HepG2 (cell line): ENCODE data around the gene RPS17. TPM values are rescaled to one million over a fixed set of nuclear protein-coding genes. Genes with fewer than 3 reads are reported as not detected.

Experiments
- ATAC-seq: fragments of 200-7000 bp; cut with Tn5 transposase; 3 replicates; pipeline ENCODE4 v1.9.1; 2020; ENCODE audit warnings: mild to moderate bottlenecking, moderate library complexity
- BruUV-seq: library from RNA; stranded (reverse); fragments of 400-500 nt; replicated peaks from 2 replicates; lab custom pipeline; 2021; lab: Mats Ljungman, UMichigan
- CTCF ChIA-PET: fragments of 300-600 bp; formaldehyde crosslinking; extraction: SDS; loops from one replicate; lab custom pipeline; 2021; ENCODE audit warnings: low total read pairs, inconsistent platforms, low intra/inter-chr PET ratio; lab: Yijun Ruan, JAX
- POLR2A ChIA-PET: fragments of 350-600 bp; sonication (Branson Sonifier 250); formaldehyde crosslinking; loops from one replicate; lab custom pipeline; 2020; ENCODE audit warnings: antibody characterized with exemption, inconsistent platforms; lab: Yijun Ruan, JAX
- DNase-seq: peaks from one replicate; pipeline ENCODE4 v3.0.0-alpha.2; 2015; ENCODE audit warnings: low spot score
- FAIRE-seq: peaks from 3 replicates; lab custom pipeline; 2011; peaks lifted over from hg19 to GRCh38; lab: Jason Lieb, UNC
- H2AFZ ChIP-seq: one replicate; pipeline ENCODE4 v1.6.1; 2011; ENCODE audit warnings: low read length, inconsistent platforms
- H3K27ac ChIP-seq: fragments of 300-600 bp; 3 replicates; pipeline ENCODE4 v1.8.0; 2011; ENCODE audit warnings: mixed run types, mild to moderate bottlenecking, mixed read lengths, low read length, inconsistent platforms; ENCODE audit not compliant: insufficient read depth; ENCODE audit errors: extremely low read length
- H3K27me3 ChIP-seq, 2 experiments: fragments of 200-600 bp in 1 of 2; 2 replicates in 1 of 2; 3 replicates in 1 of 2; pipeline versions ENCODE4 v1.6.0 to v1.8.0; 2011; ENCODE audit warnings: low read length in 2 of 2, mild to moderate bottlenecking in 2 of 2, moderate library complexity in 2 of 2, inconsistent platforms in 1 of 2; ENCODE audit not compliant: insufficient read depth in 2 of 2, control insufficient read depth in 1 of 2
- H3K36me3 ChIP-seq, 2 experiments: fragments of 200-600 bp in 1 of 2; replicated peaks in 1 of 2; 2 replicates in 1 of 2; 3 replicates in 1 of 2; pipeline versions ENCODE4 v1.5.1 to v1.8.0; 2011; ENCODE audit warnings: low read length in 2 of 2, inconsistent platforms in 1 of 2; ENCODE audit not compliant: insufficient read depth in 2 of 2, control insufficient read depth in 1 of 2
- H3K4me1 ChIP-seq: 2 replicates; pipeline ENCODE4 v1.5.1; 2012; ENCODE audit warnings: low read length, inconsistent platforms; ENCODE audit not compliant: insufficient read depth
- H3K4me2 ChIP-seq: 2 replicates; pipeline ENCODE4 v1.6.0; 2011; ENCODE audit warnings: low read depth, low read length, inconsistent platforms
- H3K4me3 ChIP-seq, 3 experiments: fragments of 200-600 bp in 1 of 3; sonication (generic), shearing (Covaris generic) in 1 of 3; replicated peaks in 1 of 3; 2 replicates each; pipeline ENCODE4 v1.5.1; 2011 to 2016; ENCODE audit warnings: low read length in 3 of 3, inconsistent platforms in 2 of 3, low read depth in 2 of 3, mild to moderate bottlenecking in 2 of 3, control low read depth in 1 of 3, mixed read lengths in 1 of 3; ENCODE audit not compliant: insufficient read depth in 1 of 3
- H3K79me2 ChIP-seq: one replicate; pipeline ENCODE4 v1.6.1; 2011; ENCODE audit warnings: low read length, inconsistent platforms; ENCODE audit not compliant: insufficient read depth
- H3K9ac ChIP-seq: 2 replicates; pipeline ENCODE4 v1.6.0; 2011; ENCODE audit warnings: mild to moderate bottlenecking, low read depth, low read length, inconsistent platforms; ENCODE audit not compliant: insufficient read depth
- H3K9me3 ChIP-seq: 2 replicates; pipeline ENCODE4 v1.5.1; 2012; ENCODE audit warnings: mild to moderate bottlenecking, low read length
- H4K20me1 ChIP-seq: 2 replicates; pipeline ENCODE4 v1.6.0; 2011; ENCODE audit warnings: inconsistent platforms, mild to moderate bottlenecking, low read length, moderate library complexity; ENCODE audit not compliant: insufficient read depth
- MED1 ChIP-seq: sonication (generic); formaldehyde crosslinking; IDR thresholded peaks from 2 replicates; pipeline ENCODE4 v1.4.0; 2020; ENCODE audit warnings: missing genetic modification reagents
- POLR2A ChIP-seq, 2 experiments: IDR thresholded peaks; 2 replicates each; pipeline ENCODE4 v1.6.1; 2011; ENCODE audit warnings: low read depth in 2 of 2, low read length in 2 of 2, mild to moderate bottlenecking in 1 of 2, moderate library complexity in 1 of 2; ENCODE audit not compliant: insufficient read depth in 1 of 2
- PPARG ChIP-seq: conservative IDR thresholded peaks from 2 replicates; pipeline ENCODE4 v1.6.1; 2016; ENCODE audit warnings: missing biosample characterization, missing genetic modification reagents
- RFX1 ChIP-seq: fragments of 450-650 bp; IDR thresholded peaks from 2 replicates; pipeline ENCODE4 v1.6.1; 2017
- SSRP1 ChIP-seq: IDR thresholded peaks from 2 replicates; pipeline ENCODE4 v1.6.1; 2016; ENCODE audit warnings: control low read depth
- UBTF ChIP-seq: sonication (generic); formaldehyde crosslinking; IDR thresholded peaks from 2 replicates; pipeline ENCODE4 v1.4.0; 2020; ENCODE audit warnings: mild to moderate bottlenecking, missing genetic modification reagents
- ZNF205 ChIP-seq: IDR thresholded peaks from 2 replicates; pipeline ENCODE4 v1.6.1; 2018; ENCODE audit warnings: missing biosample characterization, missing genetic modification reagents
- WGBS: methylation state at CpG from one replicate; pipeline ENCODE4 v1.1.6; 2017; ENCODE audit warnings: low lambda C conversion rate; 5-methylcytosine and 5-hydroxymethylcytosine counted together
- in situ Hi-C: cut with HindIII; loops from 2 replicates; pipeline ENCODE4 v1.10.0; 2017; ENCODE audit warnings: low pct_unique_long_range_greater_than_20kb; ENCODE audit not compliant: extremely low pct_ligation_motif_present
- intact Hi-C: fragments of 100-400 bp; cut with micrococcal nuclease; formaldehyde crosslinking; loops from one replicate; pipeline ENCODE4 v1.10.0; 2022; ENCODE audit not compliant: unreplicated experiment
- polyA plus RNA-seq, 8 experiments: library from polyadenylated mRNA; depleted of rRNA in 3 of 8; stranded (reverse) in 7 of 8; unstranded in 1 of 8; fragments of >200 nt; fragmentation: Illumina TruSeq in 4 of 8; extraction: Trizol in 4 of 8; gene quantifications; 2 replicates each; pipeline versions ENCODE4 v1.2.1 to v1.2.3, GENCODE V29; 2011 to 2016; ENCODE audit warnings: low read depth in 4 of 8, missing spikeins in 1 of 8, mixed read lengths in 1 of 8; ENCODE audit not compliant: insufficient read depth in 1 of 8
- total RNA-seq, 5 experiments: library from RNA; depleted of rRNA; stranded (reverse); fragments of >200 nt; fragmentation: Illumina TruSeq; extraction: Trizol; gene quantifications; 2 replicates each; pipeline ENCODE4 v1.2.3, GENCODE V29; 2016; ENCODE audit warnings: low read depth in 1 of 5

RPS17 gene
- total and polyA plus RNA-seq, 2 of the 13 experiments (the other 11 are each of a cell fraction or from before 2014, with no cell fraction given): 2,570 to 5,021 TPM

- H3K27me3 ChIP-seq: peaks cover 0 to 3% of the 10 kb centered on the region in 2 experiments; a peak in 1 of 5 replicates
- H4K20me1 ChIP-seq: peaks cover 44% of the 10 kb centered on the region
- in situ Hi-C loops (no loop called here), intact Hi-C loops (no loop called here)
- no peak for TF ChIP-seq PPARG (CRISPR knock-in tag)
- TF ChIP-seq RFX1: no peak
- 0 out of 2 replicates have a peak, but pooled peaks have one; percentile 5 for TF ChIP-seq MED1 (CRISPR knock-in tag)
- TF ChIP-seq ZNF205 (CRISPR knock-in tag): 0 out of 2 replicates have a peak, but pooled peaks have one; percentile 5
- TF ChIP-seq SSRP1 (CRISPR knock-in tag): 0 out of 2 replicates have a peak, but pooled peaks have one; percentile 49
- TF ChIP-seq UBTF (CRISPR knock-in tag): peak; percentile 33; the same call in 1 of the 2 replicates
- TF ChIP-seq POLR2A (IDR thresholded peaks at IDR 0.05; ENCODE audit: insufficient read depth in 1 of 2, low read depth in 2 of 2, low read length in 2 of 2): peak in 1 of 2 experiments; percentile 25; a peak in 1 of 4 replicates
- peaks cover 18 to 47% of the 10 kb centered on the region in 2 experiments for H3K36me3 ChIP-seq
- peak overlapping the region; percentile 29 for H3K27ac ChIP-seq
- no peak overlapping the region for H3K9ac ChIP-seq
- no peak overlapping the region for H2AFZ ChIP-seq
- WGBS: 77% methylated on average over 10 of the region's 11 CpGs
- POLR2A ChIA-PET: interaction anchor here (1.8 kb wide), 1 partner anchor 214 kb away, joined by 4 read pairs; no protein-coding TSS in a partner anchor
- no peak for DNase-seq
- no TSS peak for BruUV-seq
- ATAC-seq: no peak
- H3K4me2 ChIP-seq: peak overlapping the region; percentile 85
- H3K79me2 ChIP-seq: peaks cover 26% of the 10 kb centered on the region
- CTCF ChIA-PET: no interaction called here
- no peak for FAIRE-seq
- H3K4me3 ChIP-seq: no peak overlapping the region
- no peaks in the 10 kb centered on the region for H3K9me3 ChIP-seq
- peaks cover 41% of the 10 kb centered on the region for H3K4me1 ChIP-seq
Observed at GRCh38 chr15:82536409-82537350, 3.6 kb downstream of the RPS17 start.
